B cell (primary cell): ENCODE measurements around the gene PARP15.

ENCODE experiments used
- CTCF ChIP-seq: fragments of 200-600 bp; IDR thresholded peaks from one replicate; pipeline ENCODE4 v1.8.0; 2022; ENCODE audit warnings: antibody characterized with exemption, mild to moderate bottlenecking
- EZH2 ChIP-seq: IDR thresholded peaks from 2 replicates; pipeline ENCODE4 v1.6.1; 2012; ENCODE audit warnings: borderline replicate concordance, low read depth, mild to moderate bottlenecking, moderate library complexity, low read length; ENCODE audit not compliant: insufficient read depth, poor library complexity, severe bottlenecking

GRCh38 chr3:122621112-122621511 is 43.7 kb downstream of the PARP15 start:
- TF ChIP-seq CTCF: no peak
- no peak for TF ChIP-seq EZH2
